ENCODE data around the gene DNAH3.
"Not testable (repeated sequence)": the region's sequence is repeated elsewhere in the genome, so short reads cannot be mapped to it uniquely, and the experiment has no call there.

The DNAH3 gene

GRCh38 chr16:21084631-21085225 is 65.9 kb downstream of the DNAH3 start:
- no peak for TF ChIP-seq ZNF274 (IDR thresholded peaks at IDR 0.05; ENCODE audit: low read depth, low read length)
- H3K4me3 ChIP-seq (ENCODE audit: low read length) = no peak overlapping the region

- no peak for TF ChIP-seq ZNF274 (IDR thresholded peaks at IDR 0.05; ENCODE audit: low read depth, low read length)
These were observed 66.8 kb downstream of the DNAH3 start for GRCh38 chr16:21083729-21084268.

GRCh38 chr16:21081329-21081728 is 69.3 kb downstream of the DNAH3 start:
- TF ChIP-seq ZNF274 (IDR thresholded peaks at IDR 0.05; ENCODE audit: low read depth, low read length) = no peak
- H3K4me3 ChIP-seq (ENCODE audit: low read length) = no peak overlapping the region

More at GRCh38 chr16:21083729-21084268, 66.8 kb downstream of the DNAH3 start:
- H3K4me3 ChIP-seq (ENCODE audit: low read length) = no peak overlapping the region

- no peak for TF ChIP-seq ZNF274 (IDR thresholded peaks at IDR 0.05; ENCODE audit: low read depth, low read length)
- no peak overlapping the region for H3K4me3 ChIP-seq (ENCODE audit: low read length)
These were observed 72.1 kb downstream of the DNAH3 start for GRCh38 chr16:21078563-21078962.

DNA sequence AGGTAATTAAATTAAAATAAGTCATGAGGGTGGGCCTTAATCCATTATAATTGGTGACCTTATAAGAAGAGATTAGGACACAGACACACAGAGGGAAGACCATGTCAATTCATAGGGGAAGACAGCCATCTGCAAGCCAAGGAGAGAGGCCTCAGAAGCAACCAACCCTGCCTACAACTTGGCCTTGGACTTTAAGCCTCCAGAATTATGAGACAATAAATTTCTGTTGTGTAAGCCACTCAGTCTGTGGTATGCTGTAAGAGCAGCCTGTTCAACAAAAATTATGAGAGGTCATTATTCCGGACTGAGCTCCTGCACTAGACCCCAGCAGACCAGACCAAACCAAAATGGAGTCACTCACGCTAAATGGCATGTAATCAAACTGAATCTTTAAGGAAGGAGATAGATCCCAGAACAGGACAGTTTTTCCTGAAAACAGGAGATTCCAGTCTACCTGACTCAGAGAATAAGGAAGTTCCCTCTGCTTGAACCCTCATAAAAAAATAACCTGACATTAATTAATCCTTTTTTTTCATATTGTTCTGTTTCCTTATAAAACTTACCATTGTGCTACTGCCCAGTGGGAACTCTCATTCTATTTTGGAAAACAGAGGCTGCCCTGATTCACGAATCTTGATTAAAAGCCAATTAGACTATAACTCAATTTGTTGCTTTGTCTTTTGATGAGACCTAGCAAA is 74.3 kb downstream of the DNAH3 start:
- no peak overlapping the region for H3K4me3 ChIP-seq (ENCODE audit: low read length)
- TF ChIP-seq ZNF274 (IDR thresholded peaks at IDR 0.05; ENCODE audit: low read depth, low read length) = no peak

- no peak overlapping the region for H3K4me3 ChIP-seq (ENCODE audit: low read length)
- TF ChIP-seq ZNF274 (IDR thresholded peaks at IDR 0.05; ENCODE audit: low read depth, low read length) = no peak
These were observed 75.4 kb downstream of the DNAH3 start for GRCh38 chr16:21075252-21075651.

DNA sequence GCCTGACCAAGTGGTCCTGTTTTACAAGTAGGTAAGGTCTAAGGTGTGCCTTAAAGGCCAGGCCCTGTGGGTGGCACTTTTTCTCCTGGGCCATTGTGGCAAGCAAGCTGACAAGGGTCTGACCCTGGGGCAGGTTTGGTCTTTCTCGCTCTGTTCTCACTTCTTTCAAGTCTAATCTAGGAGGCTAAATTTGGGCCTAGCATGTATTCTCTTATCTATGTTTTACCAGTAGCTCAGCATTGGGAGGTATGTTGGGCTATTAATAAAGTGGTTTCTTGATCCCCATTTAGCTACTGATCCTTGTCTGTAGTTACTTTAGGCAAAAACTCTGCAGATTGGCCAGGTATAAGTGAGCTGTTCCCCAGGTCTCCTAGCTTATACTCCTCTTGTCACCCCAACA is 77.7 kb downstream of the DNAH3 start:
- TF ChIP-seq ZNF274 (IDR thresholded peaks at IDR 0.05; ENCODE audit: low read depth, low read length) = no peak

DNA sequence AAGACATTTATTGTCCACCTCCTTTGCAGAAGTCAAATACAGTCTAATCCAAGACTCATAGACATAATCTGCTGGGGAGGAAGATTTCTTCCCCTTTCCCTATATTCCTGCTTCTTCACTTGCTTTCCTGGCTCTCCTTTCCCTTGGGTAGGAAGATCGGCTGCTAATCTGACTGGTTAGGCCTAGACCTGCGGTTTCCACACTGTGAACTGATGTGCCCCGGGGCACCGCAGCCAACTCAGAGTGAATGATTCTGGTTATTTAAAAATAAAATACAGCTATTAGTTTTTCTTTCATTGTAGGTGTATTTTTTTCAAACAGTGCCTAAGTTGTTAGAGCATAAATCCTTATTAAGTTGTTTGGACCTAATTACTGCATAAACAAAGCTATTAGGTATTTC is 78.9 kb downstream of the DNAH3 start:
- no peak for TF ChIP-seq ZNF274 (IDR thresholded peaks at IDR 0.05; ENCODE audit: low read depth, low read length)
- H3K4me3 ChIP-seq (ENCODE audit: low read length) = no peak overlapping the region

More for the DNA sequence above, 77.7 kb downstream of the DNAH3 start:
- no peak overlapping the region for H3K4me3 ChIP-seq (ENCODE audit: low read length)

DNA sequence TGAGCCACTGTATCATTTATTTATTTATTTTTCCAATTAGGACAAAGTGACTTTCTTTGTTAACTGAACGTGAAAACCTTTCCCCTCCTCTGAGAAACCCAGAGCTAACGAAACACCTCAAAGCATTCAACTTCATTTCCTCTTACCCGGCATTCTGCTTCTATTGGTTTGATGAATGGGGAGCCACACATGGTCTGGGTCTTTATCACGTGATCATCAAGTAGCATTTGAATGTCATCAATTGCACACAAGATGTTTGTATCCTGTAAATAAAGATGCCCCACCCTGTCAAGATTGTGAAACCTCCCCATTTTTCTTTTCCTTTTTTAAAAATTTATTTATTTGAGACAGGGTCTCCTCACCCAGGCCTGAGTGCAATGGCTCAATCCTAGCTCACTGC is 80.1 kb downstream of the DNAH3 start:
- no peak overlapping the region for H3K4me3 ChIP-seq (ENCODE audit: low read length)
- no peak for TF ChIP-seq ZNF274 (IDR thresholded peaks at IDR 0.05; ENCODE audit: low read depth, low read length)

DNA sequence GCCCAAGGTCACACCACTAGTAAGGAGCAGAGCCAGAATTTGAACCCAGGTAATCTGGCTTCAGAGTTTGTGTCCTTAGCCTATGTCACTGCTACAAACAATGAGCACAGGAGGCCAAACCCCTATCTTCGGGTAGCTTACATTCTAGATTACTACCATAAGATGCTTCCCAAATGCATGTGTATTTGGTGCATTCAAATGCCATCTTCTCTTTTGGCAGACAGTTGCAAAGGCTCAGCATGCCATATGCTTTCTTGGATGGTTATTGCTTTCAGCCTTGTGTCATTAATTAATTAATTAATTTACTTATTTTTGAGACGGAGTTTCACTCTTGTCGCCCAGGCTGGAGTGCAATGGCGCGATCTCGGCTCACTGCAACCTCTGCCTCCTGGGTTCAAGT is 80.7 kb downstream of the DNAH3 start:
- no peak for TF ChIP-seq ZNF274 (IDR thresholded peaks at IDR 0.05; ENCODE audit: low read depth, low read length)
- H3K4me3 ChIP-seq (ENCODE audit: low read length) = no peak overlapping the region

- no peak overlapping the region for H3K4me3 ChIP-seq (ENCODE audit: low read length)
- TF ChIP-seq ZNF274 (IDR thresholded peaks at IDR 0.05; ENCODE audit: low read depth, low read length) = no peak
These were observed 86.4 kb downstream of the DNAH3 start for GRCh38 chr16:21064203-21064602.

DNA sequence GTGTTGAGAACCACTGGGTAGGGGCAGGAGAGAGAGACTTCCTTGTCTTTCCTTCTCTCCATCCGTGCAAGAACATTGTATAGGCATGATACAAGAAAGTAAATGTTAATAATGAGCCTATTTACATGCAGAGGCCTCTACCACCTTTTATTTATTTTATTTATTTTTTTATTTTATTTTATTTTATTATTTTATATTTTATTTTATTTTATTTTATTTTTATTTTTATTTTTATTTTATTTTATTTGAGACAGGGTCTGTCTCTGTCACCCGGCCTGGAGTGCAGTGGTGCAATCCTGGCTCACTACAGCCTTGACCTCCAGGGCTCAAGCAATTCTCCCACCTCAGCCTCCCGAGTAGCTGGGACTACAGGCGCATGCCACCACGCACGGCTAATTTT is 87.3 kb downstream of the DNAH3 start:
- not testable (repeated sequence) for H3K4me3 ChIP-seq (ENCODE audit: low read length)

DNA sequence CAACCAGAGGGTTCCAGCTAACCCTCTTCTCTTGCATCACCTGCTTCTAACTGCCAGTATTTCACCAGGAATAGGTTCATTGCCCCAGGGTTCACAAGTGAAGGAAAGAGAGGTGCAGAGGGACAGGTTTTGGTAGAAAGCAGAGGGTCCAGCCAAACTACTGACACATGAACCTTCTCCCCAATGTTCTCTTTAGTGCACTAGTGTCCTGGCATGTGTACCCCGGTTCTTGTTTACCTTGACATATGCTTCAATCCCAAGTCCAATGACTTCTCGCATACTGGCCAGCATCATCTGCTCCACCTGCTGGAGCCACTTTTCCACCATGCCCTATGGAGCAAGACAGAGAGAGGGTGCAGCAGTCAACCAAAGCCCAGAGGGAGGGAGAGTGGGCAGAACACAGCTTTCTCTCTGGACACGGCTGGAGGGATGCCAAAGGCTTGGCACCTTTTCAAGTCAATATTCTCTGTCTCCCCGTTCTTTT is 90.6 kb downstream of the DNAH3 start:
- TF ChIP-seq ZNF274 (IDR thresholded peaks at IDR 0.05; ENCODE audit: low read depth, low read length) = no peak
- H3K4me3 ChIP-seq (ENCODE audit: low read length) = no peak overlapping the region

- TF ChIP-seq ZNF274 (IDR thresholded peaks at IDR 0.05; ENCODE audit: low read depth, low read length) = no peak
These were observed 92.8 kb downstream of the DNAH3 start for GRCh38 chr16:21057875-21058274.

DNA sequence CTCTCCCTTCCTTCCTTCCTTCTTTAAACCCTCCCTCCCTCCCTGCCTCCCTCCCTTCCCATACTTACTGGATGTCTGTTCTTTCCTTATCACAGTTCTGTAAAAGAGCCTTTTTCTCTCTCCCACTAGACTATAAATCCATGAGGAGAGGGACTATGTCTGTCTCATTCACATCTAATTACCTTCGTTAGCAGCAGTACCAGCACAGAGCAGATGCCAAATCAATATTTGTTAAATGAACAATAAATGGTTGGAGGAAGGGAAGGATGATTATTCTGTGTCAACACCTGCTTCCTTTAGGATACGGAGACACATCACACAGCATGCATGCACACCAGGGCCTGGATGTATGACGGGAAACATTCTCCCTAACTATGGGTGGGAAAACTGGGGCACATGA is 94.2 kb downstream of the DNAH3 start:
- H3K4me3 ChIP-seq (ENCODE audit: low read length) = no peak overlapping the region
- TF ChIP-seq ZNF274 (IDR thresholded peaks at IDR 0.05; ENCODE audit: low read depth, low read length) = no peak

More at GRCh38 chr16:21057875-21058274, 92.8 kb downstream of the DNAH3 start:
- no peak overlapping the region for H3K4me3 ChIP-seq (ENCODE audit: low read length)

- not testable (repeated sequence) for H3K4me3 ChIP-seq (ENCODE audit: low read length)
These were observed 94.9 kb downstream of the DNAH3 start for GRCh38 chr16:21055738-21056137.
